Measurements from ENCODE around the gene HNRNPF.
"Not testable (repeated sequence)": the region's sequence is repeated elsewhere in the genome, so short reads cannot be mapped to it uniquely, and the experiment has no call there.

The HNRNPF gene

DNA sequence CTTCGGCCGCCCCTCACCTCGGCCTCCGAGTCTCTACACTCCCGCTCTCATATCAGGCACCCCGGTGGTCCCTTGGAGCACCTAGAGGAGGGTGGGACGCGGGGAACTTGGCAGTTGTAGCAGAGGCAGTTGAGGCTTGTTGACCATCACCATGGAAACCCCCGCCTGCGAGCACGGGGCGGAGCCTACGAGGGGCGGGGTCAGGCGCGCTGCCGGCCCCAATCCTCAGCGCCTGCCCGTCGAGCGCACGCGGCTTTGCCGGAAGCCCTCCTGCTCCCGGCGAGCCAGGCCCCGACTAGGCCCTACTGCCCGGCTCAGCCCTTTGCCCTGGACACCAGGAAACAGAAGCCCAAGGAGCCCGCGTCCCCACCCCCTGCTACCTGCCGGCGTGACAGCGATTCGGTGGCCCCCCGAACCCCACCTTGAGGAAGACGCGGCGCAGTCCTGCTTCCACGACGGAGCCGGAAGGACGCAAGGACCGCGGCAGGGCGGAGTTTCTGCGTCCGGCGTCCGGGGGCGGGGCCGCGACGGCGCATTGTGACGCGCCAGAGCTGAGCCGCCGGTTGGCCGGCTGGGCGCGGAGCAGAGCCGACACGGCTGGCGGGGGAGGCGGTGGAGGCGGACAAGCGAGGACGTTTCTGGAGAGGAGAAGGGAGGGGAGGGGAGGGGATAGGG is at the start of gene HNRNPF:
TSS of gene HNRNPF (minus strand) at position 477 of the 675 bp plus-strand sequence. CDS start 21,302 bp downstream, outside the sequence.
- no peak for TF ChIP-seq CTCF (IDR thresholded peaks at IDR 0.05; ENCODE audit: low read depth, low read length, missing control alignments)
- H3K4me3 ChIP-seq (ENCODE audit: low read depth, low read length) = peak within 1 kb of the TSS; percentile 77
- in situ Hi-C loops (cut with HindIII; ENCODE audit: low sequenced_read_pairs) = no loop called here
- peak; percentile 83 for DNase-seq (ENCODE audit: low read depth)

- H3K4me3 ChIP-seq (ENCODE audit: low read depth, low read length) = no peak overlapping the region
- in situ Hi-C loops (cut with HindIII; ENCODE audit: low sequenced_read_pairs) = no loop called here
- TF ChIP-seq CTCF (IDR thresholded peaks at IDR 0.05; ENCODE audit: low read depth, low read length, missing control alignments) = no peak
- no peak for DNase-seq (ENCODE audit: low read depth)
Measured at GRCh38 chr10:43458227-43458626, 49.2 kb upstream of the HNRNPF start.

GRCh38 chr10:43456561-43456960 is 47.6 kb upstream of the HNRNPF start:
- DNase-seq (ENCODE audit: low read depth); H3K4me3 ChIP-seq (ENCODE audit: low read depth, low read length); in situ Hi-C loops (cut with HindIII; ENCODE audit: low sequenced_read_pairs): not testable (repeated sequence)

- H3K4me3 ChIP-seq (ENCODE audit: low read depth, low read length); DNase-seq (ENCODE audit: low read depth); in situ Hi-C loops (cut with HindIII; ENCODE audit: low sequenced_read_pairs): not testable (repeated sequence)
Measured at GRCh38 chr10:43454025-43454424, 45.0 kb upstream of the HNRNPF start.

GRCh38 chr10:43453266-43453831 is 44.4 kb upstream of the HNRNPF start:
- in situ Hi-C loops (cut with HindIII; ENCODE audit: low sequenced_read_pairs) = no loop called here
- no peak for TF ChIP-seq CTCF (IDR thresholded peaks at IDR 0.05; ENCODE audit: low read depth, low read length, missing control alignments)
- no peak for DNase-seq (ENCODE audit: low read depth)

GRCh38 chr10:43452356-43452914 is 43.4 kb upstream of the HNRNPF start:
- TF ChIP-seq CTCF (IDR thresholded peaks at IDR 0.05; ENCODE audit: low read depth, low read length, missing control alignments) = no peak
- in situ Hi-C loops (cut with HindIII; ENCODE audit: low sequenced_read_pairs) = no loop called here
- DNase-seq (ENCODE audit: low read depth) = no peak
- H3K4me3 ChIP-seq (ENCODE audit: low read depth, low read length) = no peak overlapping the region

More at GRCh38 chr10:43453266-43453831, 44.4 kb upstream of the HNRNPF start:
- no peak overlapping the region for H3K4me3 ChIP-seq (ENCODE audit: low read depth, low read length)

DNA sequence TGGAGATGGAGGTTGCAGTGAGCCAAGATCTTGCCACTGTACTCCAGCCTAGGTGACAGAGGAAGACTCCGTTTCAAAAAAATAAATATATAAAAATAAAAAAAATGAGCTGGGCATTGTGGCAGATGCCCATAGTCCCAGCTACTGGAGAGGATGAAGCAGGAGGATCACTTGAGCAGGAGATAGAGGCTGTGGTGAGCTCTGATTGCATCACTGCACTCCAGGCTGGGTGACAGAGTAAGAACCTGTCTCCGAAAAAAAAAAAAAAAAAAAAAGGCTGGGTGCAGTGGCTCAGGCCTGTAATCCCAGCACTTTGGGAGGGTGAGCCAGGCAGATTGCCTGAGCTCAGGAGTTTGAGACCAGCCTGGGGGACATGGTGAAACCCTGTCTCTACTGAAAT is 39.8 kb upstream of the HNRNPF start:
- no peak for DNase-seq (ENCODE audit: low read depth)
- in situ Hi-C loops (cut with HindIII; ENCODE audit: low sequenced_read_pairs) = no loop called here
- no peak overlapping the region for H3K4me3 ChIP-seq (ENCODE audit: low read depth, low read length)
- no peak for TF ChIP-seq CTCF (IDR thresholded peaks at IDR 0.05; ENCODE audit: low read depth, low read length, missing control alignments)

DNA sequence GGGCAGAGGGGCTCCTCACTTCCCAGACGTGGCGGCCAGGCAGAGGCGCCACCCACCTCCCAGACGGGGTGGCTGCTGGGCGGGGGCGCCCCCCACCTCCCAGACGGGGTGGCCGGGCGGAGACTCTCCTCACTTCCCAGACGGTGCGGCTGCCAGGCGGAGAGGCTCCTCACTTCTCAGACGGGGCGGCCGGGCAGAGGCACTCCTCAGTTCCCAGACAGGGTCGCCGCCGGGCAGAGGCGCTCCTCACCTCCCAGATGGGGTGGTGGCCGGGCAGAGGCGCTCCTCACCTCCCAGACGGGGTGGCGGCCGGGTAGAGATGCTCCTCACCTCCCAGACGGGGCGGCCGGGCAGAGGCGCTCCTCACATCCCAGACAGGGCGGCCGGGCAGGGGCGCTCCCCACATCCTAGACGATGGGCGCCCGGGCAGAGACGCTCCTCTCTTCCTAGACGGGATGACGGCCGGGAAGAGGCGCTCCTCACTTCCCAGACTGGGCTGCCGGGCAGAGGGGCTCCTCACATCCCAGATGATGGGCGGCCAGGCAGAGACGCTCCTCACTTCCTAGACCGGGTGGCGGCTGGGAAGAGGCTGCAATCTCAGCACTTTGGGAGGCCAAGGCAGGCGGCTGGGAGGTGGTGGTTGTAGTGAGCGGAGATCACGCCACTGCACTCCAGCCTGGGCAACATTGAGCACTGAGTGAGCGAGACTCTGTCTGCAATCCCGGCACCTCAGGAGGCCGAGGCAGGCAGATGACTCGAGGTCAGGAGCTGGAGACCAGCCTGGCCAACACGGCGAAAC is 37.4 kb upstream of the HNRNPF start:
- DNase-seq (ENCODE audit: low read depth); H3K4me3 ChIP-seq (ENCODE audit: low read depth, low read length); in situ Hi-C loops (cut with HindIII; ENCODE audit: low sequenced_read_pairs): not testable (repeated sequence)

Data from astrocyte of the cerebellum (primary cell).